Pancreas (tissue), 10 donors: Measurements from ENCODE around the gene ACOT13. TPM values are rescaled to one million over a fixed set of nuclear protein-coding genes. Genes with fewer than 3 reads are reported as not detected.

Experiments used
- ATAC-seq, 4 donors: fragments of 200-7000 bp; cut with Tn5 transposase; one replicate each; pipeline versions ENCODE4 v1.8.0 to v1.9.1; 2020; ENCODE audit warnings: mild to moderate bottlenecking in 4 of 4, moderate library complexity in 4 of 4
- DNase-seq, 6 donors: peaks; one replicate each; pipeline ENCODE4 v3.0.0-alpha.2; 2020
- FAIRE-seq: peaks from 2 replicates; lab custom pipeline; 2012; peaks lifted over from hg19 to GRCh38; lab: Jason Lieb, UNC
- H3K27ac ChIP-seq, 4 donors: fragments of 200-600 bp; sonication (generic); 1 replicate in 3 of 4; 2 replicates in 1 of 4; pipeline versions ENCODE4 v1.5.0 to v1.8.0; 2020
- H3K27me3 ChIP-seq, 4 donors: fragments of 200-600 bp; one replicate each; pipeline ENCODE4 v1.8.0; 2021
- H3K36me3 ChIP-seq, 3 donors: fragments of 200-600 bp; sonication (generic) in 1 of 3; one replicate each; pipeline versions ENCODE4 v1.5.0 to v1.8.0; 2020 to 2021
- H3K4me1 ChIP-seq, 3 donors: fragments of 200-600 bp; one replicate each; pipeline ENCODE4 v1.8.0; 2021
- H3K4me3 ChIP-seq, 4 donors: fragments of 200-600 bp; sonication (generic) in 2 of 4; one replicate each; pipeline versions ENCODE4 v1.5.0 to v1.8.0; 2020 to 2021
- H3K9me3 ChIP-seq, 4 donors: fragments of 200-600 bp; one replicate each; pipeline ENCODE4 v1.8.0; 2021
- WGBS, 2 donors: extraction: QIAGEN DNeasy Blood & Tissue Kit; methylation state at CpG; one replicate each; pipeline ENCODE4 v1.1.7; 2013; 5-methylcytosine and 5-hydroxymethylcytosine counted together
- intact Hi-C, 3 donors: fragments of 100-400 bp; cut with DNase I; formaldehyde crosslinking; loops; one replicate each; pipeline versions ENCODE4 v1.11.1 to v1.14.2; 2022
- polyA plus RNA-seq, 2 donors: library from polyadenylated mRNA; stranded (reverse); fragments of 200-250 nt; gene quantifications; one replicate each; pipeline ENCODE4 v1.2.3, GENCODE V29; 2013
- total RNA-seq, 6 donors: library from RNA; stranded (reverse); fragmentation: NEBNext Ultra II Directional in 4 of 6; extraction: Animal tissue kit (Norgen Biotek cat#: 25700) in 4 of 6; gene quantifications; one replicate each; pipeline versions ENCODE4 v1.2.1 to v1.2.4, GENCODE V29; 2021 to 2023
- TF ChIP-seq, protein P1 (sequence below), 4 donors: fragments of 200-600 bp; sonication (generic) in 3 of 4; IDR thresholded peaks; one replicate each; pipeline versions ENCODE4 v1.5.0 to v1.8.0; 2021; ENCODE audit warnings: antibody characterized with exemption in 4 of 4
- donor health status: healthy with polysubstance abuse.
- donor health status: DM: no; HTN: no; CAD: no; lungs with moderate emphysema.
- donor health status: DM: no; HTN: no; CAD: no.
- donor health status: control.
- donor health status: control.
- donor health status: Bipolar disorder and iron deficiency.
- donor health status: DM: yes; HTN: yes; CAD: no.
- donor health status: DM: no; HTN: no; CAD: no.
- donor health status: DM: no; HTN: no; CAD: no.
- donor health status: DM: yes; HTN: yes; CAD: no.

Gene ACOT13
- total RNA-seq (10 to 100 TPM in 3 of 6 donors, 1 to 10 TPM in 3; 7.1 to 11.6 (median 9.3) TPM), polyA plus RNA-seq (10 to 100 TPM; 10.2 to 17.7 TPM)

DNA sequence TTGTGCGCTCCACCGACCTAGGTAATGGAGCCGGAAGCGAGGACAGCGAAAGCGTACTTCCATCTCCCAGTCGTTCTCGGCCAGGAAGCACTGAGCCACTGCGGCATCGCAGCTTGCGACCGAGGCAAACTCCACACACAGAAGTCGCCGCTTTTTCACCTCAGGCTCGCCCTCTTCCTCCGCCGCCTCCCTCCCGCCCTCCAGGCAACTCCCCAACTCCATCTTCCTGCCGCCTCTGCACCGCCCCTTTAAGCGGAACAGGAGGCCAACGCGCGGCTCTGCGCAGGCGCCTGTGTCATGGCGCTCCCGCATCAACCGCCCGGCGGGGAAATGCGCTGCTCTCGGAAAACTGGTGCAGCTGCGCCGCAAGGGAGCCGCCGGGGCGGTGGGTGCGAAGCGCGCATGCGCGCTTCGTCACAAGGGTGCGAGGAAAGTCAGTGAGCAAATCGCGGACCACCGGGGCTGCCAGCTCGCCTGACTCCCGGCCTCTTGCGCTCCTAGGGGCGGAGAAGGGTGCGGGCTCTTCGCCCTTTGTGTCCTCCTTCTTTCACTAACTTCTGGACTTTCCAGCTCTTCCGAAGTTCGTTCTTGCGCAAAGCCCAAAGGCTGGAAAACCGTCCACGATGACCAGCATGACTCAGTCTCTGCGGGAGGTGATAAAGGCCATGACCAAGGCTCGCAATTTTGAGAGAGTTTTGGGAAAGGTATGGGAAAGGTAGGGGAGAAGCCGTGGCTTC lies at the start of gene ACOT13, which contains the start of gene TDP2:
ACOT13 (plus strand) TSS at position 437 of the 737 bp plus-strand sequence; CDS start at position 624, 187 bp downstream.
TDP2 (minus strand) TSS at position 259 of the 737 bp plus-strand sequence; CDS start at position 222, 37 bp downstream.
- Histone ChIP-seq H3K4me3 (peak within 1 kb of the TSS; percentile 60 to 93 (median 66)), H3K9me3 (no peaks in the 10 kb centered on the region), H3K27me3 (no peaks in the 10 kb centered on the region), H3K36me3 (peaks cover 0 to 4% (median 3%) of the 10 kb centered on the region in 3 donors), H3K4me1 (peaks cover 0 to 24% (median 12%) of the 10 kb centered on the region in 3 donors), H3K27ac (peak within 1 kb of the TSS; percentile 88 to 97 (median 93))
- intact Hi-C loops, result no loop called here
- FAIRE-seq (no peak), DNase-seq (peak; percentile 93 to 99 (median 96)), ATAC-seq (peak; percentile 97 to 99 (median 99))
- 0% methylated on average over 62 of the region's 62 CpGs for WGBS, 2 donors
- TF ChIP-seq, protein P1, sequence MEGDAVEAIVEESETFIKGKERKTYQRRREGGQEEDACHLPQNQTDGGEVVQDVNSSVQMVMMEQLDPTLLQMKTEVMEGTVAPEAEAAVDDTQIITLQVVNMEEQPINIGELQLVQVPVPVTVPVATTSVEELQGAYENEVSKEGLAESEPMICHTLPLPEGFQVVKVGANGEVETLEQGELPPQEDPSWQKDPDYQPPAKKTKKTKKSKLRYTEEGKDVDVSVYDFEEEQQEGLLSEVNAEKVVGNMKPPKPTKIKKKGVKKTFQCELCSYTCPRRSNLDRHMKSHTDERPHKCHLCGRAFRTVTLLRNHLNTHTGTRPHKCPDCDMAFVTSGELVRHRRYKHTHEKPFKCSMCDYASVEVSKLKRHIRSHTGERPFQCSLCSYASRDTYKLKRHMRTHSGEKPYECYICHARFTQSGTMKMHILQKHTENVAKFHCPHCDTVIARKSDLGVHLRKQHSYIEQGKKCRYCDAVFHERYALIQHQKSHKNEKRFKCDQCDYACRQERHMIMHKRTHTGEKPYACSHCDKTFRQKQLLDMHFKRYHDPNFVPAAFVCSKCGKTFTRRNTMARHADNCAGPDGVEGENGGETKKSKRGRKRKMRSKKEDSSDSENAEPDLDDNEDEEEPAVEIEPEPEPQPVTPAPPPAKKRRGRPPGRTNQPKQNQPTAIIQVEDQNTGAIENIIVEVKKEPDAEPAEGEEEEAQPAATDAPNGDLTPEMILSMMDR (IDR thresholded peaks at IDR 0.05), result peak in 2 of 4 donors; percentile 25 to 50

DNA sequence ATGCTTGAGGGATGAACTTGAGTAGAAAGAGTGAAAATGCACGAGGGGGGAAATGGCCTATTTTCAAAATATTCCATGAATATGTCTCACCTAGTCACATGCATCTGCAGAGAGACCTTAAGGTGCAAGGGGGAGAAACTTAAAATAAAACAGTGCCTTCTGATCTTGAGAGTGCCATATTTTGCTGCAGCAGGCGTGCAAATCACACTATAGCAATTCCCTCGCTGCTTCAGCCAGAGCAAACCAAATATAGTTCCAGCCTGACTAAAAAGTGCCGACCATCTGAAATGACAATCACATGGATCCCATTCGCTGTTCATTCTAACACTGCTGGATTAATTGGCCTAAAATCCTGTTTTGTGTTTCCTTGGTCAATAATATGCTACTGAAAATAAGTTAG lies 47.2 kb upstream of the ACOT13 start:
- Histone ChIP-seq H3K4me3 (no peak overlapping the region), H3K27ac (no peak overlapping the region), H3K4me1 (no peaks in the 10 kb centered on the region), H3K27me3 (no peaks in the 10 kb centered on the region), H3K36me3 (no peaks in the 10 kb centered on the region), H3K9me3 (no peaks in the 10 kb centered on the region)
- FAIRE-seq (no peak), ATAC-seq (no peak), DNase-seq (no peak)
- 87 to 89% methylated on average over 5 of the region's 5 CpGs for WGBS, 2 donors
- intact Hi-C loops, result no loop called here
- TF ChIP-seq, protein P1 (IDR thresholded peaks at IDR 0.05), result no peak

DNA sequence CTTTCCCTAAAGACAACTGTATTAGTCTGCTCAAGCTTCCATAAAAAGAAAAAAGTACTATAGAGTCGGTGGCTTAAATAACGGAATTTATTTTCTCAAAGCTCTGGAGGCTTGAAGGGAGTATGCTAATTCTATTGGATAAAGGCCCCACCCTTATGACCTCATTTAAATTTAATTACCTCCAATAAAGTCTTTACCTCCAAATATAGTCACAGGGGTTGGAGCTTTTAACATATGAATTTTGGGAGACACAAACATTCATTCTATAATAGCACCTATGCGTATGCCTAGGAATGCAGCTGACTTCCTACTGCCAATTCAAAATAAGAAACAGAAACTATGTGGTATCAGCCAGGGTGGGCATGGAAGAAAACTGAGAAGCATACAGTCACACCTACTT lies 46.2 kb upstream of the ACOT13 start:
- Histone ChIP-seq H3K4me1 (no peaks in the 10 kb centered on the region), H3K27ac (no peak overlapping the region), H3K4me3 (no peak overlapping the region), H3K27me3 (no peaks in the 10 kb centered on the region), H3K36me3 (no peaks in the 10 kb centered on the region), H3K9me3 (no peaks in the 10 kb centered on the region)
- ATAC-seq (no peak), FAIRE-seq (no peak), DNase-seq (no peak)
- intact Hi-C loops, result no loop called here
- 92 to 100% methylated on average over 3 of the region's 3 CpGs for WGBS, 2 donors
- TF ChIP-seq, protein P1 (IDR thresholded peaks at IDR 0.05), result no peak

DNA sequence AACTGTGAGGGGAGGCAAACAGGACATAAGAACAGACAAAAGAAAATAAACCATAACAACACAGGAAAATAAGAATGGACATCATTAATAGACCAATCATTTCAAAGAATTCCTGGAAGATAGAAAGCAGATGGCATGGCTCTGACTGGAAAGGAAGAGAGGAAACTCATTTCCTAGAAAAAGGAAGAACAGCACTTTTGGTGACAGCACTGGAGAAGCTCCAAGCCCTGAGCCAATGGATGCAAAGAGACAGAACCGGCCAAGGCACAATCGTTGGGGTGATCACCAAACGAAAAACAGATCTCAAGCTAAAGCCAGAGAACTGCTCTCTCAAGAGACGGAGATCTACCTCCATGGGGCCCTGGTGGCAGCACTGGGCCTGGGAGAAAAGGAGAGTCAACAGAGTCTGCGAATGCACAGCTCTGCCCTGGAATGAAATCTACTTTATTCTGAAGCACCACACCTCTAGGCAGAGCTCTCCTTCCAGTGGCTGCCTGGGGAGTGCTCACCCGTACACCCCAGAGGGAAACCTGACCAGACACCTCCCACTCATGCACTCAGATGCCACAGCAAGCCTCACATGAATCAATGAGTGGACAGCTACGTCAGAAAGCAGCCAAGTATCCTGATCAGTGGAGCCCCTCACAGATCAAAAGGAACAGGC lies 45.1 kb upstream of the ACOT13 start:
- WGBS, 2 donors, result 70 to 78% methylated on average over 7 of the region's 7 CpGs
- FAIRE-seq, result no peak
- H3K4me1 ChIP-seq, result no peaks in the 10 kb centered on the region
- intact Hi-C loops, result no loop called here
- H3K27ac ChIP-seq, result no peak overlapping the region
- no peak for DNase-seq
- H3K4me3 ChIP-seq, result no peak overlapping the region
- TF ChIP-seq, protein P1 (IDR thresholded peaks at IDR 0.05), result no peak
- ATAC-seq, result no peak
- H3K9me3 ChIP-seq, result no peaks in the 10 kb centered on the region
- no peaks in the 10 kb centered on the region for H3K36me3 ChIP-seq
- H3K27me3 ChIP-seq, result no peaks in the 10 kb centered on the region
